ENCODE data around the gene ZBTB40.

Gene ZBTB40

GRCh38 chr1:22503721-22504410, 52.2 kb downstream of the ZBTB40 start:
- no peak for DNase-seq (ENCODE audit: low read depth in 2 of 2, low spot score in 1 of 2)

- no peak for DNase-seq (ENCODE audit: low read depth in 2 of 2, low spot score in 1 of 2)
Observed at GRCh38 chr1:22506130-22506692, 54.6 kb downstream of the ZBTB40 start.

GRCh38 chr1:22507587-22507986, 55.9 kb downstream of the ZBTB40 start:
- DNase-seq (ENCODE audit: low read depth in 2 of 2, low spot score in 1 of 2): no peak

GRCh38 chr1:22508329-22508728, 56.7 kb downstream of the ZBTB40 start:
- DNase-seq (ENCODE audit: low read depth in 2 of 2, low spot score in 1 of 2): no peak

GRCh38 chr1:22508991-22509390, 57.3 kb downstream of the ZBTB40 start:
- no peak for DNase-seq (ENCODE audit: low read depth in 2 of 2, low spot score in 1 of 2)

GRCh38 chr1:22509815-22510214, 58.2 kb downstream of the ZBTB40 start:
- no peak for DNase-seq (ENCODE audit: low read depth in 2 of 2, low spot score in 1 of 2)

- DNase-seq (ENCODE audit: low read depth in 2 of 2, low spot score in 1 of 2): no peak
Observed at GRCh38 chr1:22512873-22513272, 61.2 kb downstream of the ZBTB40 start.

- DNase-seq (ENCODE audit: low read depth in 2 of 2, low spot score in 1 of 2): no peak
Observed at GRCh38 chr1:22516906-22517571, 65.4 kb downstream of the ZBTB40 start.

- no peak for DNase-seq (ENCODE audit: low read depth in 2 of 2, low spot score in 1 of 2)
Observed at GRCh38 chr1:22517956-22518355, 66.3 kb downstream of the ZBTB40 start.

GRCh38 chr1:22518379-22518778, 66.7 kb downstream of the ZBTB40 start:
- no peak for DNase-seq (ENCODE audit: low read depth in 2 of 2, low spot score in 1 of 2)

GRCh38 chr1:22520871-22521270, 69.2 kb downstream of the ZBTB40 start:
- no peak for DNase-seq (ENCODE audit: low read depth in 2 of 2, low spot score in 1 of 2)

GRCh38 chr1:22521692-22522091, 70.0 kb downstream of the ZBTB40 start:
- DNase-seq (ENCODE audit: low read depth in 2 of 2, low spot score in 1 of 2): no peak

- no peak for DNase-seq (ENCODE audit: low read depth in 2 of 2, low spot score in 1 of 2)
Observed at GRCh38 chr1:22522221-22522743, 70.6 kb downstream of the ZBTB40 start.

GRCh38 chr1:22524481-22524880, 72.8 kb downstream of the ZBTB40 start:
- no peak for DNase-seq (ENCODE audit: low read depth in 2 of 2, low spot score in 1 of 2)

- DNase-seq (ENCODE audit: low read depth in 2 of 2, low spot score in 1 of 2): no peak
Observed at GRCh38 chr1:22525211-22525610, 73.6 kb downstream of the ZBTB40 start.

GRCh38 chr1:22525646-22526045, 74.0 kb downstream of the ZBTB40 start:
- no peak for DNase-seq (ENCODE audit: low read depth in 2 of 2, low spot score in 1 of 2)

- DNase-seq (ENCODE audit: low read depth in 2 of 2, low spot score in 1 of 2): no peak
Observed at GRCh38 chr1:22526098-22526497, 74.4 kb downstream of the ZBTB40 start.

- no peak for DNase-seq (ENCODE audit: low read depth in 2 of 2, low spot score in 1 of 2)
Observed at GRCh38 chr1:22526677-22527076, 75.0 kb downstream of the ZBTB40 start.

GRCh38 chr1:22527122-22527521, 75.5 kb downstream of the ZBTB40 start:
- DNase-seq (ENCODE audit: low read depth in 2 of 2, low spot score in 1 of 2): no peak

GRCh38 chr1:22527555-22528296, 76.1 kb downstream of the ZBTB40 start:
- no peak for DNase-seq (ENCODE audit: low read depth in 2 of 2, low spot score in 1 of 2)

GRCh38 chr1:22528451-22528850, 76.8 kb downstream of the ZBTB40 start:
- no peak for DNase-seq (ENCODE audit: low read depth in 2 of 2, low spot score in 1 of 2)
